GM12801 (cell line): ENCODE data around the gene REPS1.

ENCODE experiments used
- TF ChIP-seq, protein P1 (sequence below): IDR thresholded peaks from one replicate; pipeline ENCODE4 v1.5.1; 2011; ENCODE audit warnings: control low read depth; ENCODE audit not compliant: insufficient read length; ENCODE audit errors: extremely low read depth

Gene REPS1

DNA sequence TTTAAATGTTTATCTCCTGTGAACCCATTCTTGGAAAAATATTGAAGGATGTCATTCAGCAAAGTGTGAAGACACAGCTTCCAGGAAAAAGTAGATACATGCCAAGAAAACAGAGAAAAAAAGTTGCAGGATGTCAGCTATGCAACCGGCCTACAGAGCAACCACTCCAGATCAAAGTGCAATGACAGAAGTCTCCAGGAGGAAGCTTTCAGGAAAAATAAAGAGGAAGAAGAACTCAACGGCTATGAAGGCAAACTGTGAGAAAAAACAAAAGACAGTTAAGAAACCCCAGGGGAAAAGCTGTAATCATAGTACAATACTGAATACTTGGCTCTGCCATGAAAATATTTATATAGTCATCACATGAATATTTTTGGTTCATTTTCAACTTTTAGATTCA is 30.6 kb downstream of the REPS1 start:
- TF ChIP-seq, protein P1, sequence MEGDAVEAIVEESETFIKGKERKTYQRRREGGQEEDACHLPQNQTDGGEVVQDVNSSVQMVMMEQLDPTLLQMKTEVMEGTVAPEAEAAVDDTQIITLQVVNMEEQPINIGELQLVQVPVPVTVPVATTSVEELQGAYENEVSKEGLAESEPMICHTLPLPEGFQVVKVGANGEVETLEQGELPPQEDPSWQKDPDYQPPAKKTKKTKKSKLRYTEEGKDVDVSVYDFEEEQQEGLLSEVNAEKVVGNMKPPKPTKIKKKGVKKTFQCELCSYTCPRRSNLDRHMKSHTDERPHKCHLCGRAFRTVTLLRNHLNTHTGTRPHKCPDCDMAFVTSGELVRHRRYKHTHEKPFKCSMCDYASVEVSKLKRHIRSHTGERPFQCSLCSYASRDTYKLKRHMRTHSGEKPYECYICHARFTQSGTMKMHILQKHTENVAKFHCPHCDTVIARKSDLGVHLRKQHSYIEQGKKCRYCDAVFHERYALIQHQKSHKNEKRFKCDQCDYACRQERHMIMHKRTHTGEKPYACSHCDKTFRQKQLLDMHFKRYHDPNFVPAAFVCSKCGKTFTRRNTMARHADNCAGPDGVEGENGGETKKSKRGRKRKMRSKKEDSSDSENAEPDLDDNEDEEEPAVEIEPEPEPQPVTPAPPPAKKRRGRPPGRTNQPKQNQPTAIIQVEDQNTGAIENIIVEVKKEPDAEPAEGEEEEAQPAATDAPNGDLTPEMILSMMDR, result no peak

DNA sequence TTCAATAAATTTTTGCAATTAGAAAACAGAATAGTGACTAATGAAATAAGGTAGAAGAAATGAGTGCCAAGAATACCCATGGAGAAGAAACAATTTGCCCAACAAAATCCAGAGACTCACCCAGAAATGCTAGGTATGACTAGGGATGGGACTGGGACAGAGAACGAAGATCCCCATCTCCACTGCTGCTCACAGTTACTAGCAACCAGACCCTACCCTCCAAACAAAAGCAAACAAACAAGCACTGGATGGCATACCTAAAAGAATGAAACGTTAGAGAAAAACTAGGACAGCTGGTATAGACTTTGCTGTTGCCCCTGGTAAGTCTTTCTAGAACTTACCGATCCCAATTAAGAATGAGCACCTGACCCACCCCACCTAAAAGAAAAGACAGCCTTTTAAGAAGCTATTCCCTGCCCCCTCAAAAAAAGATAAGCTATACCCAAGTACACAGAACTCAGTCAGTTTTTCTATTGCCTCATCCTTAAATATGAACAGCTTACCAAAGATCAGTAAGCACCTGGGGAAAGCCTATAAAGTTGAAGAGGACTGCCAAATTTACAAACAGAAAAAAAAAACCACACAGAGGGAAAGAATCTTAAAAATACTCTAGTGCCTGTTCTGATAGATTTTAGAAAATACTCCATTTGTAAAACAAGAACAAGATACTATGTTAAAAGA is 31.7 kb downstream of the REPS1 start:
- TF ChIP-seq, protein P1, result no peak

DNA sequence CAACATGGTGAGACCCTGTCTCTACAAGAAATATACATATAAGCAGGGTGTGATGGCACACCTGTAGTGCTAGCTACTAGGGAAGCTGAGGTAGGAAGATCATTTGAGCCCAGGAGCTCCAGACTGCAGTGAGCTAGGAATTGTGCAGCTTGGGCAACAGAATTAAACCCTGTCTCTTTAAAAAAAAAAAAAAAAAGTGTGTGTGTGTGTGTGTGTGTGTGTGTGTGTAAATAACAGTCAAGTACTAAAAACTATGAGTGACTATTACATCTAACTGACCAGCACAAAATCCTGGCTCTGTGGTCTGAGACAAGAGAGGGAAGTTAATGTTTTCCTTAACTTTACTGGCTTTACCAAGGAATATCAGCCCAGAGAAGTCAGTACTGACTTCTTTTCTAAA is 32.8 kb downstream of the REPS1 start:
- TF ChIP-seq, protein P1, result no peak

DNA sequence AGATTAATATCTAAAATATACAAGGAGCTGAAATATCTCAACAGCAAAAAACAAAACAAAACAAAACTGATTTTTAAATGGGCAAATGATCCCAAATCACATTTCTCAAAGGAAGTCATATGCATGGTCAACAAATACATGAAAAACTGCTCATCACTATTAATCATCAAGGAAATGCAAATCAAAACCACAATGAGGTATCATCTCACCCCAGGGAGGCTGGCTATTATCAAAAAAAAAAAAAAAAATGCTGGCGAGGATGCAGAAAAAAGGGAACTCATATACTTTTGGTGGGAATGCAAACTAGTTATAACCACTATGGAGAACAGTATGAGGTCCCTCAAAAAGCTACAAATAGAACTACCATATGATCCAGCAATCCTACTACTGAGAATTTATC is 34.6 kb downstream of the REPS1 start:
- TF ChIP-seq, protein P1, result no peak

DNA sequence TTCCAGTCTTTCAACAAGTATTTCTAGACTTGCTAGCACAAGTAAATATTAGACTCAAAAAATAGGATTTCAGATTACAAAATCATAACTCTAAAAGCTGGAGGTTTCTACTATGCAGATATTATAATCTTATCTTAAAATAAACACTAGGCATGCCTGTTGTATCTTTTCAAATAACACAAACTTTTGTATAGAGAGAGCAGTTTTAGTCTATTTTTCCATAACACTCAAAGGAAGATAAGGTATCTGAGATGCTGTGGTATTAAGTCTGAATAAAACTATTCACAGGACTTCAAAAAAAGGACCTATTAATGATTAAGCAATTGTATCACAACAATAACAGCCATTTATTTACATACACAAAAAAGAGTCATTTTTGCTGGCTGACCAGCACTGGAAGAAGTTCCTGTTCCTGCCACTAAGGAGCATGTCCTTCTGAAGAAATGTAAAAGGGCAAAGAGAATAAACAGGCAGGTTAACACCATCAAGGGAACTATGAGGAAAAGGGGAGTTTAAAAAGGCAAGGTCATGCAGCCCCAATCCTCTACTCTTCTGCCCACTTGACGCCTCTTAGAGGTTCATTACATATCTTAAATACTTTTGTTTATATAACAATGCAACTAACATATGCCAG is 39.4 kb downstream of the REPS1 start:
- TF ChIP-seq, protein P1, result no peak

DNA sequence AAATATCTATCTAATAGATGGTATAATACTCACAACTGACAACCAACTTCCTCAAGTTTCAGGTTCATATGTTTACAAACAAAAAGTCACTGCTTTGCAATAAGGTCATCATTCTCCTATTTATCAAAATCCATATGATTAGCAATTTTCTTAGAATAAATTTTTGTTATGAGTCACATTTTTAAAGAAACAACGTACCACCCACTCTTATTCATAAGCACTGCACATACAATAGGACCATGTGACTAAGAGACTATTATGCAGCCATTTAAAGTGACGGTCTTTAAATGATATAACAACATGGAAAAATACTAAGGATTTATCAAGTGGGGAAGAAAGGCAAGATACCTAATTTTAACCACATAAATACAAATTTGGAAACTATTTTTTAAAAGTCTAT is 40.0 kb downstream of the REPS1 start:
- TF ChIP-seq, protein P1, result no peak

DNA sequence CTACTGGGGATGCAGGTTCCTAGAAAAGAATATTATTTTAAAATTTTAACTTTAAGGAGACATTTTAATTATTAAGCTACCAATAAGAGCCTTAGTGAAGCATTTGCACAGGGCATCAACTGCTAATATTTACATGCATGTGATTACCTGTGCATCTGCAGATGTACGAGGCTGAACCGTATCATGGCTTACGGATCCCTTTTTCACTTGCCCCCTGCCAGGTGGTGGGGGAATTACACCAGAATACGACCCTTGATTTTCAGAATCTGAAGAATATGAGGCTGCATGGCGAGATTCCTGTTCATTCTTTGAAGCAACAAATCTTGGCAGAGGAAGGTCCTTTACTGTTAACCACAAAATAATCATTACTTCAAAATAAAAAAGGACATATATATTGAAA is 42.7 kb downstream of the REPS1 start:
- TF ChIP-seq, protein P1, result no peak
